A549 treated with DMSO at 1 μM for 4 hours (cell line): Measurements from ENCODE around the gene C12orf57. TPM values are rescaled to one million over a fixed set of nuclear protein-coding genes. Genes with fewer than 3 reads are reported as not detected.

Source experiments
- total RNA-seq: library from RNA; stranded (reverse); fragments of 200-300 nt; extraction: Qiagen RNA extraction; gene quantifications from 5 replicates; pipeline ENCODE4 v1.2.3, GENCODE V29; 2022; ENCODE audit warnings: low read depth

Gene C12orf57, protein sequence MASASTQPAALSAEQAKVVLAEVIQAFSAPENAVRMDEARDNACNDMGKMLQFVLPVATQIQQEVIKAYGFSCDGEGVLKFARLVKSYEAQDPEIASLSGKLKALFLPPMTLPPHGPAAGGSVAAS
- 274 to 300 TPM (median 288 TPM) in 5 replicates for total RNA-seq

GRCh38 chr12:6943722-6944380, at the start of gene C12orf57, which contains the start of gene RNU7-1:
Gene C12orf57, plus strand, starts transcription at chr12:6944022. Its CDS starts 100 bp downstream, at chr12:6944122.
Gene RNU7-1, plus strand, starts transcription at chr12:6943816.

GRCh38 chr12:6904280-6905276, 39.2 kb upstream of the C12orf57 start, which contains the start of gene LRRC23:
Gene LRRC23, plus strand, starts transcription at chr12:6904822. Its CDS starts 812 bp downstream, at chr12:6905634.

GRCh38 chr12:6914246-6914946, 29.4 kb upstream of the C12orf57 start, which contains the start of gene ENO2:
Gene ENO2, plus strand, starts transcription at chr12:6914580. Its CDS starts 1,253 bp downstream, at chr12:6915833.

DNA sequence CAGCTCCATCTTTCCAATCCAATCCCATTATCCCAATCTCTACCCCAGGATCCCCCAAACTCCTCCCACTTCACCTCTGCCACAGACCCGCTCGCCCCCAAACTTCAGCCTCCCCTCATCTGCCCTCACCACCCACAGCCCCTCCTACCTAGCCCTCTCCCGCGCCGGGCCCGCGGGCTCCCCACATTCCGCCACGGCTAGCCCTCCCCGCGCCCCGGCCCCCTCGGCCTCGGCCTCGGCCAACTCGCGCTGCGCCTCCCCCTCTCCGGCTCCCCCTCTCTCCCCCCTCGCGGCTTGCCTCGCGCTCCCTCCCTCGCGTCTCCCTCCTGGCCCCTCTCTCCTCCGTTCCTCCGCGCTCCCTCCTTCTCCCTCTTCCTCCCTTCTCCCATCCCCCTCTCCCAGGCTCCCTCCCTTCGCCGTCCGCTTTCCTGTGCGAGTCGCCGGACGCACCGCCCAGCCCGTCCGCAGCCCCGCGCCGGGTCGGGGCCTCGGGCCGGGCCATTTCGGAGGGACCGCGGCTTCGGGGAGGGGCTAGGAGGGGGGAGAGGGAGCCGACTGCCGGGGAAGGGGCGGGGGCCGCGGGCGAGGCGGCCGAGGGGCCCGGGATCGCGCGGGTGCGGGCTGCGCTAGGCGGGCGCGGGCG, 16.3 kb upstream of the C12orf57 start, which contains the start of gene ATN1:
Gene ATN1, plus strand, starts transcription at position 581 of the 643 bp plus-strand sequence. CDS start 6,043 bp downstream, outside the sequence.

GRCh38 chr12:6950811-6951540, 7.2 kb downstream of the C12orf57 start, which contains the start of gene PTPN6:
Gene PTPN6, plus strand, starts transcription at chr12:6951356. Its CDS starts 157 bp downstream, at chr12:6951513.

Other genes starting within 250 kb of the C12orf57 start
- 0.58 to 1.6 TPM (median 0.96 TPM) in 5 replicates for gene PIANP, start 243.2 kb upstream of the C12orf57 start, total RNA-seq
- gene COPS7A, start 220.0 kb upstream of the C12orf57 start, total RNA-seq, result 53.3 to 61.0 TPM (median 56.5 TPM) in 5 replicates
- gene MLF2, start 190.9 kb upstream of the C12orf57 start, total RNA-seq, result 275 to 309 TPM (median 292 TPM) in 5 replicates
- 682 to 907 TPM (median 824 TPM) in 5 replicates for gene PTMS, start 177.7 kb upstream of the C12orf57 start, total RNA-seq
- gene LAG3, start 171.5 kb upstream of the C12orf57 start, total RNA-seq, result 0.47 to 2.2 TPM (median 1.4 TPM) in 5 replicates
- not detected in 5 replicates for gene CD4, start 154.5 kb upstream of the C12orf57 start, total RNA-seq
- 0.39 to 0.93 TPM (median 0.47 TPM) in 5 replicates for gene GPR162, start 122.2 kb upstream of the C12orf57 start, total RNA-seq
- 24.8 to 31.7 TPM (median 26.6 TPM) in 5 replicates for gene P3H3, start 115.6 kb upstream of the C12orf57 start, total RNA-seq
- 1.9 to 2.8 TPM (median 1.9 TPM) in 5 replicates for gene GNB3, start 103.1 kb upstream of the C12orf57 start, total RNA-seq
- gene CDCA3, start 92.7 kb upstream of the C12orf57 start, total RNA-seq, result 76.1 to 88.0 TPM (median 79.3 TPM) in 5 replicates
- gene USP5, start 91.9 kb upstream of the C12orf57 start, total RNA-seq, result 77.5 to 93.5 TPM (median 87.6 TPM) in 5 replicates
- 1,539 to 1,667 TPM (median 1,622 TPM) in 5 replicates for gene TPI1, start 76.5 kb upstream of the C12orf57 start, total RNA-seq
- 18.3 to 23.2 TPM (median 21.4 TPM) in 5 replicates for gene SPSB2, start 70.7 kb upstream of the C12orf57 start, total RNA-seq
- 15.5 to 18.7 TPM (median 18.1 TPM) in 5 replicates for gene LRRC23, start 39.2 kb upstream of the C12orf57 start, total RNA-seq
- gene ENO2, start 29.4 kb upstream of the C12orf57 start, total RNA-seq, result 37.1 to 44.4 TPM (median 42.7 TPM) in 5 replicates
- 49.8 to 82.1 TPM (median 68.2 TPM) in 5 replicates for gene ATN1, start 16.1 kb upstream of the C12orf57 start, total RNA-seq
- not detected in 5 replicates for gene RNU7-1, start 206 bp upstream of the C12orf57 start, total RNA-seq
- 7.6 to 14.4 TPM (median 10.8 TPM) in 5 replicates for gene PTPN6, start 7.3 kb downstream of the C12orf57 start, total RNA-seq
- gene PHB2, start 26.6 kb downstream of the C12orf57 start, total RNA-seq, result 313 to 344 TPM (median 323 TPM) in 5 replicates
- gene EMG1, start 26.9 kb downstream of the C12orf57 start, total RNA-seq, result 62.4 to 70.8 TPM (median 65.4 TPM) in 5 replicates
- 26.9 to 31.8 TPM (median 30.4 TPM) in 5 replicates for gene LPCAT3, start 74.5 kb downstream of the C12orf57 start, total RNA-seq
- 38.6 to 61.7 TPM (median 42.5 TPM) in 5 replicates for gene C1S, start 116.7 kb downstream of the C12orf57 start, total RNA-seq
- 24.1 to 46.2 TPM (median 28.9 TPM) in 5 replicates for gene C1R, start 148.4 kb downstream of the C12orf57 start, total RNA-seq
- gene C1RL, start 165.2 kb downstream of the C12orf57 start, total RNA-seq, result 9.6 to 14.0 TPM (median 12.0 TPM) in 5 replicates
- gene RBP5, start 184.9 kb downstream of the C12orf57 start, total RNA-seq, result not detected in 5 replicates
- 11.3 to 15.3 TPM (median 13.4 TPM) in 5 replicates for gene CLSTN3, start 186.3 kb downstream of the C12orf57 start, total RNA-seq
- gene PEX5, start 245.7 kb downstream of the C12orf57 start, total RNA-seq, result 31.3 to 38.1 TPM (median 35.5 TPM) in 5 replicates